NCI-H524 treated with DMSO at 0.1 percent for 48 hours (cell line): Measurements from ENCODE around the gene GPR17.

Experiments used
- DNase-seq: peaks from one replicate; lab custom pipeline; 2025; lab: John Stamatoyannopoulos, UW

Gene GPR17

DNA sequence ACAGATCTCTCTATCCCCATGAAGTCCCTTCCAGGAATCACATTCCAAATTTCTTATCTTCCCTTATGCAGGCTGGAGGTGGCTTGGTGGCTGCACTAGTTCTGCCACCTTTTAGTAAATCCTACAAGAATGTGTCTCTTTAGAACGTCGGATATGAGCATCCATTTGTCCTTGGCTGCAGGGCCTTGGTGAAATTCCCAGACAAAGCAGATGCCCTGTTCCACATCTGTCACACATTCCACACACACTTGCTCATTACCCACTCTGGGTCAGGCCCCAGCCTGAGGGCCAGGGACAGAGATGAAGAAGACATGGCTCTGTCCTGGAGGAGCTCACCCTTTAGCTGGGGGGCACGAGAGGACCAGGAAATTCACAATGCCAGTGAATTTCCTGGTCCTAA, 31.2 kb upstream of the GPR17 start:
- DNase-seq, result no peak

DNA sequence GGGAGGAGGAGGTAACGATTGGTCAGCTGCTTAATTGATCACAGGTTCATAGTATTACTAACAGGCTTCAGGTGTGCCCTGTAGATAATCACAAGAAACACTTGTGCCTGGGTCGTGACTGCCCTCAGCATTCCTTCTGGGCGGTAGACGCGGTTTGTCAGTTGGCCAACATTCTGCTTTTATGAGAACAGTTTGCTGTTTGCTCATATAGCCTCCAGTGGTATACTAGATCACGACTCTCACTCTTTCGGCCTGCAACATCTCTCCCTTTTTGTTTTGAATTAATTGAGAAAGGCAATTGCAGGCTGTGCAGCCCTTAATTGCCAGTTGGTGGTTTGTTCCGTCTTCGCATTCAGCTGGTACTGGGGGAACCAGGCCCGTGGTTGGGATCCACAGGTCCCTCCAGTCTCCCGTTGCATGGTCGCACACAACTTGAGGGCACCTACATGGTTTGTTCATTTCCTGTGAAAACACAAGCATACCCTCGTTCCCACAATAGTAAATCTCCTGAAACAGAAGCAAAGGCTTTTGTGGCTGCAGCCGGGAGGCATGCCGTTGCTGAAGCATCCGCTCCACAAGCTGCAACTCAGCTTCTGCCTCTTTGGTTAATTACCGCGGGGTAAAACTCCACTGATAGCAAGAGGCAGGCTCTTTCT, 30.3 kb upstream of the GPR17 start:
- DNase-seq, result no peak

DNA sequence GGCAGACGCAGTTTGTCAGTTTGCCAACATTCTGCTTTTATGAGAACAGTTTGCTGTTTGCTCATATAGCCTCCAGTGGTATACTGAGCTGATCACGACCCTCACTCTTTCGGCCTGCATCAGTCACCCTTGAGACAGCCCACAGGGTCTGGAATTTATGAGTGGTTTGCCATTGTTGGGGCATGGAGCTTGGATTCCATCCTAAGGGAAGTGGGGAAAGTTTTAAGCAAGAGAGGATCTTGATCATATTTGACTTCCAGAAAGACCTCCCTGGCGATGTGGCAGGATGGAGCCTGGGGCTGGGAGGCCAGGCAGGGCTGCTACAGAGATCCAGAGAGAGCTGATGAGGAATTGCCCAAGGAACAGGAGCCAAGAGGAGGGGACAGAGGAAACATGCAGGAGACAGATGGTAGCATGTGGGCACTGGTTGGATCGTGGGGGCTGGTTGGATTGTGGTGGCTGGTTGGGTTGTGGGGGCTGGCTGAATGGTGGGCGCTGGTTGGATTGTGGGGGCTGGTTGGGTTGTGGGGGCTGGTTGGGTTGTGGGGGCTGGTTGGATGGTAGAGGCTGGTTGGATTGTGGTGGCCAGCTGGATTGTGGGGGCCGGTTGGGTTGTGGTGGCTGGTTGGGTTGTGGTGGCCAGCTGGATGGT, 27.3 kb upstream of the GPR17 start:
- no peak for DNase-seq

DNA sequence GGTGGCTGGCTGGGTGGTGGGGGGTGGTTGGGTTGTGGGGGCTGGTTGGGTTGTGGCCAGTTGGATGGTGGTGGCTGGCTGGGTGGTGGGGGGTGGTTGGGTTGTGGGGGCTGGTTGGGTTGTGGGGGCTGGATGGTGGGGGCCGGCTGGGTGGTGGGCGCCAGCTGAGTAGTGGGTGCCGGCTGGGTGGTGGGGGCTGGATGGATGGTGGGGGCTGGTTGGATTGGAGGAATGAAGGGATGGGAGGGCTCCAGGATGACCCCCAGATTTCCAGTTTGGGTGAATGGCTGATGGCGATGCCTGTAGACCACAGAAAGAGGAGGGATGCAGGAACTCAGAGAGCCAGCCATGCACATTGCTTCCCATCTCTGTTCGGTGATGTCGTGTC, 26.8 kb upstream of the GPR17 start:
- no peak for DNase-seq

DNA sequence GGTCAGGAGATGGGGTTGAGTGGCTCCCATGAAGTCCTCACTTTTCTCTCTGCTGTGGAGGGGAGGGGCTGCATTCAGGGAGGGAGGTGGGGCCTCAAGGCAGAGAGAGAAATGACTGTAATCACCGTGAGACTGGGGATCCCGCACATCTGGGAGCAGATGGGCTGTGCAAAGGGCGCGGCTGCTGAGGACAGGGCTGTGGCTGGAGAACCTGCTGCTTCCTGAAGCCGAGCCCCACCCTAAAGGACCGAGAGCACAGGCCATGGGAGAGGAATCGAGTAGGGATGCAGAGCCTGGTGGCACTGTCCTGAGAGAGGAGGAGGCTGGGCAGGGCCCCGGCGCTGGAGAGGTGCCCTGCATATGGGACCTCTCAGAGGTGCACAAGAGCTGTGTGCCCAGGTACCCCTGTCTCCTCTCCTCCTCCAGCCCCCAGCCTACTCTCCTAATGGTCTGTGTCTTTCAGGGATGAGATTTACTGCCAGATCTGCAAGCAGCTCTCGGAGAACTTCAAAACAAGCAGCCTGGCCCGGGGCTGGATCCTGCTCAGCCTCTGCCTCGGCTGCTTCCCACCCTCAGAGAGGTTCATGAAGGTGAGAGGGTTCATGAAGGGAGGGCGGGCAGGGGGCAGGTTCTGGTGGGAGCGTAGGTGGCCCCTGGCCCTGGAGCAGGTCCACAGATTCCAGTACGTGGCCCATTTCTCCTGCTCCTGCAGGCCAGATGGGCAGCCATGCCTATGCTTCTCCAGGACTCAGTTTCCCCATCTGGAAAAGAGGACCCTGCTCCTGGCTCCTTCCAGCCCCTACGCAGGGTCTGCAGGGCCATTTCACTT, 25.9 kb upstream of the GPR17 start:
- DNase-seq, result no peak

DNA sequence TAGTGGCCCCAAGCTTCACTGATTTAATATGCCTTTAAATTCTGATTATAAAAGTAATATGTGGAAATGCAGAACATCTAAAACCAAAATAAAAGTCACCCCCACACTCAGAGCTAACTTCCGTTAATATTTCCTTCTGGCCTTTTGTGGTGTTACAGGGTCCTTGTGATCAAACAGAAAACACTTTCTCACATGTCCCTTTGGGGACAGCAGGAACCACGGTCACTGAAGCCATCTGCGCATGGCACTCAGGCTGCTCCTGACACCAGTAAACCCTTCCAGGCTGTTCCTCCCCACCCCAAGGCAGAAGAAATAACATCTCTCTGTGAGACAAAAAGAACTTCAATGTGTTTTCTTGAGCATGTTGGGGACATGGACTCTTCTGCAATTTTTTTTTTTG, 25.1 kb upstream of the GPR17 start:
- no peak for DNase-seq

DNA sequence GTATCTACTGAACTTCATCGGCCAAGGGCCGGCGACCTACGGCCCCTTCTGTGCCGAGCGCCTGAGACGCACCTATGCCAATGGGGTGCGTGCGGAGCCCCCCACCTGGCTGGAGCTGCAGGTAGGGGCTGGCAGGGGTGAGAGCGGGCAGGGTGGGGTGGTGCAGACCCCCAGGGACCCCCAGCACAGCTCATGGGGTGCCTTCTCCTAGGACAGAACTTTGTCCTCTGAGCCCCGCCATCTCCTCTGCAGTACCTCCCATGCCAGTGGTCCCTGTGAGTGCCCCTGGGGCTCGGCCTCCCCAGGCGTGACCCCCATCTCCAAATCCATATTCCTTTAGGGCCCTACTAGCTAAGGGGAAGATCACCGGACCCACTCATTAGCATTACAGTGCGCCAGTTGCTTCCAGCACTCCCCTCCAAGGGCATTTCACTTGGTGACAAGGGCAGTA, 23.9 kb upstream of the GPR17 start:
- DNase-seq, result no peak

DNA sequence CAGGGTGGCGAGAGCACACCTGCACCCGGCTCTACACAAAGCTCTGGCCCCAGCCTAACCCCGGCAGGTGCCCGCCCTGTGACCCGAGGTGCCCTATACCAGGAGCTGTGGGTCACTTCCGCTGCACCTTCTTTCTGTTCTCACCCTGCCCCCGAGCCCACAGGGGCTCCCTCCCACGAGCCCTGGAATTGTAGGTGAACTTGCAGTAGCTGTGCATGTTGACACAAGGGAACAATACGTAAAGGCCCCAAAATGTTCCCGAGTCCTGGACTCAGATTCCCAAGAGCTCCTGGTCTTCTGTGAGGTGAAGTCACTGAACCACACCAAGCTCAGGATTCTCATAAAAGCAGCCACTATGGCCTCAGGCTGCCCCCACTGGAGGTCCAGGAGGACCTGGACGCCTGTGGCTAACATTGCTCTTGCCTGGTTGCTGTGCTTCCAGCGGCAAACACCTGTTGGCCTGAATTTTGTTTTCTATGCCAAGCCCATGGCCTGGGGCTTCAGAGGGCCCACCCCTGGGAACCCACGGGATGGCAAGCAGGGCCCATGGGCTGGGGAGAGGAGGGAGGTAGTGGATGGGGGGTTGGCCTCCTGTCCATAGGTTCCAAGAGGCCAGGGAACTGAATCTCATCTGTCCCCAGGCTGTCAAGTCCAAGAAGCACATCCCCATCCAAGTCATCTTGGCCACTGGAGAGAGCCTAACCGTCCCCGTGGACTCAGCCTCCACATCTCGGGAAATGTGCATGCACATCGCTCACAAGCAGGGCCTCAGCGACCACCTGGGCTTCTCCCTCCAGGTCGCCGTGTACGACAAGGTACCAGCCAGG, 23.2 kb upstream of the GPR17 start:
- no peak for DNase-seq

DNA sequence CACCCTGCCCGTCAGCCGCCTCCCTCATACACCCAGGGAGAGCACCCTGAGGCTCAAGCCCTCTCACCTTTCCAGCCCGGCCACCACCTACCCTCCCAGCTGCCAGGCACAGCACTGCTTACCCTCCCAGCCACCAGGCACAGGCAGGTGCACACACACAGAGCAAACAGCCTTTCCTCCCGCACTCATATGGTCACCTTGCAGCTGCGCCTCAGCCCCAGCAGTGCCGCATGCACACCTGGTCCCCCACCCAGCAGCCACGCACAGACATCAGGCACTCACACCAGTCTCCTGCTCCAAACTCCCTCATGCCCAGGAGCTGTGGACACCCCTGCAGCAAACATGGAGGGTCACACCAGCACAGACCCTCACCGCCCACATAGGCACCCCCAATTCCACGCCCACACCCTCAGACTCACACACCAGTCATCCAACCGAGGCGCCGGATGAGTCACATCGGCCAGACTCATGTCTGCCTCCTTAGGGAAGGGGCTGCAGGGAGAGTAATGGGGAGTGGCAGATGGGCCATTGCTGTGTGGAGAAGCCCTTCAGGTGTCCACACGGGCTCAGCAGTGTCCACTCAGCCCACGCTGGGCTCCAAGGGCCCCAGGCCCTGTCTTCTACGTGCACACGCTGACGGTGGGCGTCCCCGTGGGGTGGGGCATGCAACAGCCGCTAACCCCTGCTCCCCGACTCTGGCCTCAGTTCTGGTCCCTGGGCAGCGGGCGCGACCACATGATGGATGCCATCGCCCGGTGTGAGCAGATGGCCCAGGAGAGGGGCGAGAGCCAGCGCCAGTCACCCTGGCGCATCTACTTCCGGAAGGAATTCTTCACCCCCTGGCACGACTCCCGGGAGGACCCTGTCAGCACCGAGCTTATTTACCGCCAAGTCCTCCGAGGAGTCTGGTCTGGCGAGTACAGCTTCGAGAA, 22.3 kb upstream of the GPR17 start:
- DNase-seq, result no peak

DNA sequence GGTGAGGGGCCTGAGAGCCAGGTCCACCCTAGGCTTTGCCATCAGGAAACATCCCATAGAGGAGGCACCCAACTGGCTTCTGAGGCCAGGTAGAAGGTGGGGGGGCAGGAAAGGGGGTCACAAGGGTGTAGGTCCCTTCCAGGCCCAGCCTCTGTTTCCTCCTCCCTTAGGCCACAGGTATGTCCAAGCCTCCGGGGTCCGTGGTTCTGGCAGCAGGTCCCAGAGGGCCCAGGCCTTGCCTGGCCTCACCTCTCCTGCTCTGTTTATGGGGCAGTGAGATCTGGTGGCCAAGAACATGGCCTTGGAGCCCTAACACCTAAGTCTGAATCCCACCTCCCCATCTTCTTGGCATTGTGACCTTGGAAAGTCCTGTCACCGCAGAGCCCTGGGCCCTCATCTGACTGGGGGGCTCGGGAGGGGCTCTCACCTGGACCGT, 21.6 kb upstream of the GPR17 start:
- DNase-seq, result no peak

DNA sequence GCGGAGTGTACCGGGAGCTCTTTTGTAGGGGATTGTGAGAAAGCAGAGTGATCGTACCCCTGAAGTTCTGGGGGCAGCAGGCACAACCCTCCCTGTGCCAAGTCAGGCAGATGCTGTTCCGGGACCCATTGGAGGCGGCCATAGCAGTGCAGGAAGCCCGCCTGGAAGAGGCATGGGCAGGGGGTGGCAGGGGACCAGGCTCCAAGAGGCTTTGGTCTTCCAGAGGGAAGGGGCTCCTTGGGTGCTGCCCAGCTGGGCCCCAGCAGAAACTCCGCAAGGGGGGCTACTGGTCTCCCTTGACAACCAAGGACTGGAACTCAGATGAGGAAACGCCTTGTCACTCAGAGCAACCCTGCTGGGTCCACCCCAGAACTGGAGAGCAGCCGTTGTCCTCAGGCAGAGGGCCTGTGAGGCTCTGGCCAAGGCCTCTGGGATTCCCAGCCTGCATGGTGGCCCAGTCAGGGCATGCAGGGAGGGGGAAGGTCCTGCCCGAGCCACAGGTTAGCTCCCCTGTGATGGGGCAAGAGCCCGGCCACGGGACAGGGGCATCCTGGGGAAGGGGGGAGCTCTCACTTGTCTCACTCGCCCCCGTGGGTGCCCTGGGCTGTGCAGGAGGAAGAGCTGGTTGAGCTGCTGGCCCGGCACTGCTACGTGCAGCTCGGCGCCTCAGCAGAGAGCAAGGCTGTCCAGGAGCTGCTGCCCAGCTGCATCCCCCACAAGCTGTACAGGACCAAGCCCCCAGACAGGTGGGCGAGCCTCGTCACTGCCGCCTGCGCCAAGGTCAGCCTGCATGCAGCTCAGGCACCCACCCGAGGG, 21.0 kb upstream of the GPR17 start:
- no peak for DNase-seq

DNA sequence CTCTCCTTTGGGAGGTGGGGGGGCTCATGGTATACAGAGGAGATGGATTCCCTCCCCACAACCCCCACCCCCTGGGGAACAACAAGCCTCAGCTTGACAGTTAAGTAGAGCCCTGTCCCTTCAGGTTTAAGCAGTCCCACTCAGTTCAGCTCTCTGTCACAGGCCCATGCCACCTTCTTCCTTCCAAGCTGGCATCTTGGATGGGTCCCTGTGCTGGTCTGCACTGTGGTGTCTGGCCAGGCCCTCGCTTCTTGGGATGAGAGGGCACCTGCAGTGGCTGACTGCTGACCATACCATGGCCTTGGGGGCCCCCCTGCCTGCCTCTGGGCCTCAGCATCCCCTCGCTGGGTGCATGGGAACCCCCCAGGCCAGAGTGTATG, 20.4 kb upstream of the GPR17 start:
- no peak for DNase-seq

DNA sequence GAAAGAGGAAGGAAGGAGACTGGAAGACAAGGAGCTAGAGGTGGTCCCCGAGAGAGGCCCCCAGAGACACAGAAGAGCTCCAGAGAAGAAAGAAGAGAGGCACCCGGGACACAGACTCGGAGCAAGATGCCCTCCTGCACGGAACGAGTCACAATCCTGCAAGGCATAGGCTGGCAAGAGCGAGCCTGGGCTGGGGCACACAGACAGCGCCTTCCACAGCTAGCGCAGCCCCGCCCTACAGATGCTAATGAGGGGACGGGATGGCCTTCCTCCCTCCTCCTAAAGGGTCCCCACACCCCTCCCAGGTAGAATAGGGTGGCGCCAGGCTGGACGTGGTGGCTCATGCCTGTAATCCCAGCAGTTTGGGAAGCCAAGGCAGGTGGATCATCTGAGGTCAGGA, 19.8 kb upstream of the GPR17 start:
- no peak for DNase-seq

DNA sequence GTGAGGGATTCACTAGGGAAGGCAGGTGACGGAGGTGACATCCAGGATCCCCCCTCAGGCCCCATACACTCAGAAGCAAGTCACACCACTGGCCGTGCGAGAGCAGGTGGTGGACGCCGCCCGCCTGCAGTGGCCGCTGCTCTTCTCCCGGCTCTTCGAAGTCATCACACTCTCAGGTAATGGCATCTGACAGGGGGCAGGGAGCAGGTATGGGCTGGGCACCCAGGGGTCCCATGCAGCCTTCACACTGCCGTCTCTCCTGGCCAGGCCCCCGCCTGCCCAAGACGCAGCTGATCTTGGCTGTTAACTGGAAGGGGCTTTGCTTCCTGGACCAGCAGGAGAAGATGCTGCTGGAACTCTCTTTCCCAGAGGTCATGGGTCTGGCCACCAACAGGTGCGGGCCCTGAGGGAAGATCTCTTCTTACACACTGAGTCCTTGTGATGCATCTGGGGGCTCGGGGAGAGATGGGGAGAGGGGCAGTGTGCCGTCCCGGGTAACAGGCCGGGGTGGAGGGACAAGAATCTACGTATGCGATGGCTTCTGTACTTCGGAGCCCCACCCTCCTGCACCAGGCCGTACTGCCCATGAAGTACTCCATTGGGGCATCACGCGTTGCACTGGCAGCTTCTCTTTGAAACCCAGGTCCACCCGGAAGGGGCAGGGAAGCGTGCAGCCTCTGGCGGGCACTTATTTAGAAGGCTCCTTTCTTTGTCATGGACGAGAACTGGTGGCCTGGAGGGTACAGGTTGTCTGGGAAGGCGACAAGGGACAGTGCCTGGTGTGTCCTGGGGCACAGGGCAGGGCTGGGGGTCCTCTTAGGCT, 18.8 kb upstream of the GPR17 start:
- no peak for DNase-seq

DNA sequence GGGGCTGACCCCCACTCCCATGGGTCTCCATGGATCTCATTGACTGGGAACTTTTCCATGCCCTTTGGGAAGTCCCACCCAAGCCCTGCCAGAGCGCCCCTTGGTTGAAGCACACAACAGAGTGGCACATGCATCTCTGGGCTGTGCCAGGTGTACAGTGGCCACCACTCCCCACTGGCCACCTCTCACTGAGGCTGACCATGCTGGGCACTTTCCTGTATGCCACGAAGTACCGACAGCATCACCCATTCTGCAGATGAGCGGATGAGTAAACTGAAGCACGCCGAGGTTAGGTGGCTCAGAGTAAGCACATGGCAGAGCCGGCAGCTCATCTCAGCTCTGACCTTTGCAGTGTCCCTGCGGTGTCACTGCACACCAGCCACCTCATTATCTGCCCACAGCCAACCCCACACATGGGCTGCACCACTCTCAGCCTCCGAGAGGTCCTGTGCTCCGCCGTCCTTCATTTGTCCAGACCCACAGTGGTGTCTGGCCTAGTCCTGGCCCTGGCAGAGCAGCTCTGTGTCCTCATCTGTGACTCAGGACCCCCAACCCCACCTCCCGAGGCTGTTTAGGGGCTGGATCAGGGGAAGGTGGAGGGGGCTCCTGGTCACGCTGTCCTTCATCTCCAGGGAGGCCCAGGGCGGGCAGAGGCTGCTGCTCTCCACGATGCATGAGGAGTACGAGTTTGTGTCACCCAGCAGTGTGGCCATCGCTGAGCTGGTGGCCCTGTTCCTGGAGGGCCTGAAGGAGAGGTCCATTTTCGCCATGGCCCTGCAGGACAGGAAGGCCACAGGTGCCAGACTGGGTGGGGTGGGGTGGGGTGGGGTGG, 18.0 kb upstream of the GPR17 start:
- no peak for DNase-seq

DNA sequence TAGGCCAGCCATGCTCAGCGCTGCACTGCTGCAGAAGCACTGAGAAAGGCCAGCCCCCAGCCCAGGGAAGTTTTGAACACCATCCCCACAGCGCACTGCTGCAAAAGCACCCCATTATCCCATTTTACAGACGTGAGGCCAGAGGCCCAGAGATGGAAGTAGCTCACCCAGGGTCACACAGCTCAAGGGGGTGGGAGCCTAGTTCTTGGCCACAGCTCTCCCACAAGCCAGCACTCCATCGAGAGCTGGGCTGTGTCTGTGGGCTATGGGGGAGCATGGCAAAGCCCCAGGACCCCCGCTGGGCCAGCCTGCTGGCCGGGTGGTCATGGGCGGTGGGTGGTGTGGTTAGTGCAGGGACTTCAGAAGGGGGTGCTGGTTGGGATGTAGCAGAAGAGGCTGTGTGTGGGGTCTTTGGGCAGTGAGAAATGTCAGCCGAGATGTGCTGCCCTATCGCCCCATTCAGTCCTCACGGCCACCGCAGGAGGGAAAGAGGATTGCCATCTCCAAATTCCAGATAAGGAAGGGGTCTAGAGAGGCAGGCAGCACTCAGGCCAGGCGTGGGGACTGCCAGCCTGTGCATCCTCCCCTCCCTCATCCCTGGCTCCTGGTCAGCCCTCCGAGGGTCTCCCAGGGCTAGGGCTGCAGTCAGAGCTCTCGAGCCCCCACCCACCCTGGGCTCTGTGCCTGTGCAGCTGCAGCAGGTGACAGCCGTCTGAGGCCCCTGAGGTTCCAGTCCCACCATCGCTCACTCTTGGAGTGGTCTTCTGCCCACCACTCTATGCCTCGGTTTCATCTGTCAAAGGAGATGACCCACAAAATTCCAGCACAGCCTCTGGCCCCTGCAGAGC, 17.0 kb upstream of the GPR17 start:
- DNase-seq, result no peak

DNA sequence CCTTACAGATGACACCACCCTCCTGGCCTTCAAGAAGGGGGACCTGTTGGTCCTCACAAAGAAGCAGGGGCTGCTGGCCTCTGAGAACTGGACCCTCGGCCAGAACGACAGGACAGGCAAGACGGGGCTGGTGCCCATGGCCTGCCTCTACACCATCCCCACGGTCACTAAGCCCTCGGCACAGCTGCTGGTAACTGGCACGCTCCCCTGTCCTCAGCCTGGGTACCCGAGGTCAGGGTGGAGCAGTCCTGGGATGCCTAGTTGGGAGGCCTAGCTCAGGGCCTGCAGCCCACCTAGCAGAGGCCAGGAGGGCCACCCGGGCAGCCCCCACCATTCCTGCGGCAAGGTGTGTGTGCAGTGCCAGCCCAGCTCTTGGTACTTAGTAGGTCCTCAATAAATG, 16.3 kb upstream of the GPR17 start:
- no peak for DNase-seq
